DMS79 treated with DMSO at 0.1 percent for 48 hours (cell line): Measurements from ENCODE around the gene PRDM8.
A peak's percentile ranks its signal among the peaks of the same experiment; 100 is the strongest.

Source experiments
- DNase-seq: peaks from one replicate; lab custom pipeline; 2025; lab: John Stamatoyannopoulos, UW

Gene PRDM8

GRCh38 chr4:80201252-80202151 lies 4.2 kb downstream of the PRDM8 start:
- no peak for DNase-seq

GRCh38 chr4:80202190-80202711 lies 4.9 kb downstream of the PRDM8 start:
- DNase-seq, result peak; percentile 21

- DNase-seq, result no peak
Measured at GRCh38 chr4:80202741-80203553, 5.6 kb downstream of the PRDM8 start.

DNA sequence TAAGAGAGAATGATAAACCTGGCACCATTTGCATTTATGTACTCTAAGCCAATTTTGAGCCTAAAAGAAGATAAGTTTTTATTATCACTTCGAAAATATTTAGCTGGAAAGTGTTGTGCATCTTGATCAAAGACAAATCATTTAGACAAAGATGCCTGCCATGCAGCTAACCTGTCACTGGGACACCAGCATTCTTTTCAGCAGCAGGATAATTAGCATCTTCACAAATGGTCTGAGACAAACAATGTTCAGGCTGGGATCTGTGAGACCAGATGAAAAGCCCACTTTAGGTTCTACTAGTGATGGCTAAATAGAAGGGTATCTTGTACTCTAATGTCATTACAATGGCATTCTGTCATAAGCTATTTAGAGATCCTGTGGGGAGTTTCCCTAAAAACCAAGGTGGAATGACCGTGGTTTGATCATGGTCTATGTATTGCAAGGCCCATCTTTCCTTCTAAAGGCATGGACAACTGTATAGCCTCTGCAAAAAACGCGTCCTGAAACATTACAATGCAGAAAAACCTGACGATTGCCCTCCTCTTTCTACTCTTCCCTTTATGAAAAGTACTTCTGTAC lies 7.2 kb downstream of the PRDM8 start:
- DNase-seq, result no peak

DNA sequence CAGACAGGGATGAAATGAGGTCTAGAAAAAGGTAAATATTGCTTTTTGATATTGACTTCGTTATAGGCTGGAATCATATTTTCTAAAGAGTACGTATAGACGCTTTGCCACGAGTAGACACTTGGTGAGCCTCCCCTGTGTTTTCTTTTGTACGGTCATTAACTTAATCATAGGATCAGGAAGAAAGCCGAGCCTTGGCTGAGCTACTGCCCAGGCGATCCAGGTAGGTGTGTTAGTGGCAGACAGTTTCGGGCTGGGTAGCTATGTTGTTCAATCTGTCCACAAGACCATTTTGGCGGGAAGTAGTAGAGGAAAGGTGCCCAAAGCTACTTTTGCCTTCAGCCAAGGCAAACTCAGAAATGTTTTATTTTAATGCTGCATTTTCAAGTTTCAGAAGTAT lies 8.8 kb downstream of the PRDM8 start:
- no peak for DNase-seq

- DNase-seq, result no peak
Measured at GRCh38 chr4:80206521-80207171, 9.3 kb downstream of the PRDM8 start.

- DNase-seq, result no peak
Measured at GRCh38 chr4:80207172-80207583, 9.9 kb downstream of the PRDM8 start.

DNA sequence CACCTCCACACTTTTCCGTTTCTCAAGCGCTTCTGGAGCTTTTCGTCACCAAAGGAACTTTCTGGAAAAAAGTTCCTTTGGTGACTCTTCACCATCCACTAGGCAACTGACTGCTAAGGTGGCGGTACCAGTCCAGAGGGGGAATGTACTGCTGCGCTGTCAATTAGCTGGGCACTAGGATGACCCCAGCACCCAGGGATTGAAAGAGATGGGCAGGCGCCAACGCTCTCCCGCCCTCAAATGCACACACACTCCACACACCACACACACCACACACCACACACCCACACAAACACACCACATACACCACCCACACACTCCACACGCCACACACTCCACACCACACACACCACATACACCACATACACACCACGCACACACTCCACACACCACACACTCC lies 10.4 kb downstream of the PRDM8 start:
- no peak for DNase-seq

GRCh38 chr4:80208610-80209339 lies 11.5 kb downstream of the PRDM8 start:
- no peak for DNase-seq

GRCh38 chr4:80209340-80209701 lies 12.0 kb downstream of the PRDM8 start:
- no peak for DNase-seq

DNA sequence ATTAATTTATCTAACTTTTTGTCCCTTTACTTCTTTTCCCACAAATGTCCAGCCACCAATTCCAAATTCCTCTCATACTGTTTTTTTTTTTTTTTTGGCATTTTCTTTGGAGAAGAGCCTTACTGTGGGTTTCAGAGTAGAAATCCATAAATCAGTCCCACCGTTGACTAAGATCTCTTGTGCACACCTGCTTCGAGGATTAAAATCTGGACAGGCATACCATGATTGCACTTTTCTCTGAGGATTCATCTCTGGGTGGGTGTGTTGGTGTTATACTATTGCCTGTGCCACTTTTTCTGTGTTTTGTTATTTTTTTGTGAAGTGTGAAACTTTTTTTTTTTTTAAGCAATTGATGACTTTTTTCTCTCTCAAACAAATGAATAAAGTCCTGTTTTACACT lies 13.2 kb downstream of the PRDM8 start:
- no peak for DNase-seq

GRCh38 chr4:80213117-80213815 lies 16.0 kb downstream of the PRDM8 start:
- no peak for DNase-seq

DNA sequence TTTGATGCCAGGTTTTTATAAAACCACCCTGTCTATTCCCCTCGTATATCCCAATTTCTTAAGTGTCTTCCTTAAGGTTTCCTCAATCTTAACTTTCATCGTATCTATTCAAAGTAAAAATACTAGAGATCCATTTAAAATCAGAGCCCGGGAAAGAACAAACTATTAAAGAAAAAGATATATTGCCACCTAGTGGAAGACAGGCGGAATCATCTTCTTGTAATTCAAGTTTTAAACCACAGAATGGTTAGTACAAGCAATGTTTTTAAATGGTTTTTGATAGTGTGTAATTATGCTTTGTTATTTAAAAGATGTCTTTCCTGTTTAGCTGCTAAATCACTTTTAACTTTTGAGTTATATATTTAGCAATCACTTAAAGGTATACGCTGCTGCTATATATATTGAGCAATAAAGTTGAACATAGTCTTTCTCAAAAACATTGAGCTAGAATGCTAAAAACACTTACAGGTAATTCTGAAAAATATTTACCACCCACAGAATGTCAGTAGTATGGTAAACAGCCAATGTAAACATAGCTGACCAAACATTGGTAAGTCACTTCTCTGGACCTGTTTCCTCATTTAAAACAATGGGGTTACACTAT lies 18.2 kb downstream of the PRDM8 start:
- peak; percentile 3 for DNase-seq

DNA sequence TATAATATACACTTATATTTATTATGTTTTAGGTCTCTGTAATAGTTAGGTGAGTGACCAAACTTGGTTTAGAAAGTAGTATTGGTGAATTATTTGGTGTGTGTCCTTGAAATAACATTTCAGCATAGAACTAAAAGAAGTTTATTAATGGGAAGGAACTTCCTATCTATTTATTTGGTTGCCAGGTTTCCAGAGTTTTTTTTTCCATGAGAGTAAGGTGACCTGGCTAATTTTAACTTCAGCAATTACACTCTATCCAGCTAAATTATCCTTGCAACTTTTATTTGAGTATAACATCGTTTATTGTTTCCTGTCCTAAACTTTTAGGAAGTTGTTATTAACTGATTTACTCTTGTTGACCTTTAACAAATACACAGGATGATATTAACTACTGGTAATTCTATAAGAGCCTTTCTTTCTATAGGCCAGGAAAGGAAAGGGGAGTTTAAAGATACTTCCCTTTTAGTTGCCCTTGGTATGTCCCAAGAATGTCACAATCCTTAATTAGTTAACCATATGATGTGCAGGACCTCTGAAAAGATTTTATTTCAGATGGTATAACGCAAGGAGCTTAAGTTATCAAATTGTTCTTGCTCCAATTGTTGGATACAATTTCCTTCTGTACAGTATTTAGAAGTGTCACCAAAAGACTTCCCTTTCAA lies 18.9 kb downstream of the PRDM8 start:
- no peak for DNase-seq

- no peak for DNase-seq
Measured at GRCh38 chr4:80219301-80220025, 22.2 kb downstream of the PRDM8 start.

- no peak for DNase-seq
Measured at GRCh38 chr4:80220711-80221110, 23.4 kb downstream of the PRDM8 start.

- DNase-seq, result no peak
Measured at GRCh38 chr4:80221161-80221560, 23.9 kb downstream of the PRDM8 start.

DNA sequence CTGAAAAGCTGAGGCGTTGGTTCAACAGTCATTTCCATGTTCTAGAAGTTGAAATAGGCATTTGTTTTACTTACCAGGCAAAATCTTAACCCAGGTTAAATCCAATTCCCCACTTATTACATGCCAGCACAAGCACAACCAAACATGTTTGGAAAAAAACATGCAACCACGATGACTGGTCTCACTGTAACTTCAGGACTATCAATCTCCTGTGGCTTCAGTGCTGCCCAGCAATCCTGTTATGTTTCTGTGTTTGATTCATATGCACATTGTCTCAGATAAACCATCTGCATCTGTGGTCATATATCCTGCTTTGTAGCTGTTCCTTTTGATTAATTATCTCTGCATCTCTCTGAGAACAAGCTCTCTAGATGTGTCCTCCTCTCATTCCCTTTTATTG lies 28.3 kb downstream of the PRDM8 start:
- no peak for DNase-seq

- DNase-seq, result no peak
Measured at GRCh38 chr4:80226094-80226493, 28.8 kb downstream of the PRDM8 start.
